TTC549 (cell line): ENCODE measurements around the gene SLC23A2.
"Not testable (repeated sequence)": the region's sequence is repeated elsewhere in the genome, so short reads cannot be mapped to it uniquely, and the experiment has no call there.

ENCODE experiments used
- FAIRE-seq: peaks from 2 replicates; lab custom pipeline; 2012; peaks lifted over from hg19 to GRCh38; lab: Jason Lieb, UNC

The SLC23A2 gene

GRCh38 chr20:4875578-4876067 lies 125.7 kb downstream of the SLC23A2 start:
- no peak for FAIRE-seq

DNA sequence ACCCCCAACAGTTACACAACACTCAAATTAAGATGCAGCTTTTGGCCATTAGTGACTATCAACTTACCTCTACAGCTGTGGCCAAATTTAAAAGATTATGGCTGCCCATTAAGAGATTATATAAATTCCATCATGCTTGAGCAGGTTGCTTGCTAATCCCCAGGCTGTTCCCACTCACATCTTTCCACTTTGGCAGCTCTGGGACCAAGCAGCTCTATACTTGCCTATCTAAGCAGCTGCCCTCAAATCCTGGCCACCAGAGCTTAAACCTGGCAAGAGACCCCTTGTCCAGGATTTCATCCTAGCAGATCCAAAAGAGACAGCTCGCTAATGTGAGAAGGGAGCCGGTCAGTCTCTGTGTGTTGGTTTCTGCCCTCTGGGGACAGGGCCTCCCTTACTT lies 127.9 kb downstream of the SLC23A2 start:
- no peak for FAIRE-seq

- no peak for FAIRE-seq
Observed at GRCh38 chr20:4871486-4871885, 129.8 kb downstream of the SLC23A2 start.

GRCh38 chr20:4870906-4871305 lies 130.4 kb downstream of the SLC23A2 start:
- no peak for FAIRE-seq

DNA sequence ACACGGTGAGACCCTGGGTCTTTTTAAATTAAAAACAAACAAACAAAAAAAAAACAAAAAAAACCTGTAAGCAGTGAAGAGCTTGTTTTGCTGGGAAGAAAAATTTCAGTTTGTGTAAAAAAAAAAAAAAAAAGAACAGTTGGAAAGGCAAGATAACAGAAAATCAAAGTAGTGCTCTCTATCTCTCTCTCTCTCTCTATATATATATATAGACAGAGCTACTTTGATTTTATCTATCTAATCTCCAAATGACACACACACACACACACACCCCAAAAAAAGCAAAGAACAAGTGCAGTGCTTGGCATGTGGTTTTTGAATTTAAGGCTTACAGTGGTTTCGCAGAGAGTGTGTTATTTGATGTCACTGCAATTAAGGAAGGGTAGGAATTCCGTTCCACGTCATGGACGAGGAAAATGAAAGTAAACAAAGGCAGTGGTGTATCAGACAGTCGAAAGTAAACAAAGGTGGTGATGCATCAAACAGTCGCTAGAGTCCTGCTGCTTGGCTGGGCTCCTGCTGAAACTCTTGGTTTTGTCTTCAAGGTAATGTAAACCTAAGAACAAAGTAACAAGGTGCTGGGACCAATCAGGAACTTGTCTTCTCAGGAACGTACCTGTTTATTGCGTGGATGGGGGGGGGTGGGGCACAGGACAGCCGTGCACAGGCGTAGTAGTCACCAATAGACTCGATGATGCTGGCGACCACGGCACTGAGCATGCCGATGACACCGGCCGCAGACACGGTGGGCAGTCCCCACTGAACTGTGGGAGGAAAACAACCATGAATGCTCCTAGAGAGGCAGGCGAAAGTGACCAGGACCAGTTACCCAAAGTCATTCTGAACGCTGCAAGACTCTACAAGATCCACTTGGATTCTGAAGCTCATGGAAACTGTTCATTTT lies 131.8 kb downstream of the SLC23A2 start:
- no peak for FAIRE-seq

DNA sequence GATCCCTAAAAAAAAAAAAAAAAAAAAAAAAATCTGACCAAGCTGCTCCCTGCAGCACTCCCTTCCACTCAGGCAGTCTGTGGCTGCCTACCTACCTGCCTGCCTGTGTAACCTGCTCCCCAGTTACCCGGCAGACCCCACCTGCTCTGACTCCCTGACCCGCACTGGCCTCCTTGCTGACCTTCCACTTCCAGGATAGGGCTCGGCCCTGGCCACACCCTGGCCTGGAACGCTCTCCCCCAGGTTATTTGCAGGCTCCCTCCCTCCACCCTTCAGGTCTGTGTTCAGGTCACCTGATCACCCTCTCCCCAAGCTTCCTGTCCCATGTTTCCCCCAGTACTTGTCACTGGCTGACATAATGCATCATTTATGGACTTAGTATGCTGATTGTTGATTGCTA lies 134.3 kb downstream of the SLC23A2 start:
- FAIRE-seq: no peak

DNA sequence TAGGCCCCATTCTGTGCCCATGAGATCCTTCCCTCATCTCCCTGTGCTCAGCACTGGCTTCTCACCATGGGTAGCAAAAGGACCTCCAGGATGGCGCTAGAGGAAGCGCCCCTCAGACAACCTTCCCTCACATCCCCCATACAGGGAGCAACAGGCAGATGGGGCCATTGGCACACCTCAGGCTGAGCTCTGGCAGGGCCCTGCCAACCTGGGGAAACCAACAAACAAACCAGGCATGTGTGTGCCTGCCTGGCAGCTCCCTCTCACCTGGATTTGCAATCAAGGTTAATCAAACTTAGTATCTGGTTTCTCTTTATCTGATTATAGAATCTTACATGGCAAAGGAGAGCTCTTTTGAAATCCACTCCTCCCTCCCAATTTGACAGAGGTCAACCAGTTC lies 134.9 kb downstream of the SLC23A2 start:
- FAIRE-seq: no peak

DNA sequence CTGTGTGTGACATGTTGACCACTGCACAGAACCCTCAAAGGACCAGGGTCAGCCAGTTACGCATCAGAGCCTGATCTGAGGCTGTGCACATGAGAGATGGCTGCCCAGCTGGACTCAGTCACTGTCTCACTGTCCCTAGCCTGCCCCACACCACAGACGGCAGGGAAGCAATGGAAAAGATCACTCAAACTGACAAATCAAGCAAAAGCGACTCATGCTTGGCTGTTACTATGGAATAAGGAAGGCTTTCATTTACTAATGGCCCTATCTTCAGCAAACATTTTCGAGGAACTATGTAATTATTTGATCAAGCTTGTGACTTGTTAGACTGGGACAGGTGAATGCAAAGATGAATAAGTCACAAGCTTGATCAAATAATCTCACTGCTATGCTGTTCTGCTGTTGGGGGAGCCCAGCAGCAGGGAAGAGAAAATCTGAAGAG lies 137.0 kb downstream of the SLC23A2 start:
- no peak for FAIRE-seq

DNA sequence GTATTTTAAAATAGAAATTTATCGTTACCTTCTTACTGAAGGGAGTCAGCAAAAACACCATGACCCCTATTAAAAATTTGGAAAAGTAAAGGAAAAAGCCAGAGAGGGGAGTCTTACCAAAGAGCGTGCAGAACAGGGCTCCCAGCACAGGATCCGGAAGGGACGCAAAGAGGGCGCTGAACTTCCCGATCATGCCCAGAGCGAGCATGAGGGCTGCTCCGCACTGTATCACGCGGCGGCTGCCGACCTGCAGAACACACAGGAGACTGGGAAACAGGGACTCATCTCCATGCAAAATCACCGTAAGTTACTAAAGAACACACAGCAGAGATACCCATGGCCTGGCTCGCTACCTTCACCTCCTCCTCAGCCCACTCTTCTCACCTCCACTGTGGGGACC lies 138.6 kb downstream of the SLC23A2 start:
- no peak for FAIRE-seq

DNA sequence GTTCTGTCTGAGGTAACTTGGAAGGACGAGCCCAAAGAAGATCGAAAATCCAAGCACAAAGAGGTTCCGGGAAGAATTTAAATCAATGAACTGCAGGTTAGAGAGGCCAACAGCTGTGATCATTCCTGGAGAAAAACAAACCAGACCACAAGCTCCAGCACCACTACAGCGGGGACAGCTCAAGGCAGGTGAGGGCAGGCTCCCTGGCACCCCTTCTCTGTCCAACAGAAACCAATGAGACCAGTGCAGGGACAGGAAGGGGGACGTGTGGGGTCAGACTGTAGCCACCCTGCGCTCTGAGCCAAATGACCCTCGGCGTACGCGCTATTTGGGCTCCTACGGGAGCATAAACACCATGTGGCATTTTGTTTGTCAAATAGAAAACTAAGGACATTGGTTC lies 139.3 kb downstream of the SLC23A2 start:
- no peak for FAIRE-seq

GRCh38 chr20:4858000-4858399 lies 143.3 kb downstream of the SLC23A2 start:
- FAIRE-seq: no peak

GRCh38 chr20:4856022-4856755 lies 145.1 kb downstream of the SLC23A2 start:
- no peak for FAIRE-seq

DNA sequence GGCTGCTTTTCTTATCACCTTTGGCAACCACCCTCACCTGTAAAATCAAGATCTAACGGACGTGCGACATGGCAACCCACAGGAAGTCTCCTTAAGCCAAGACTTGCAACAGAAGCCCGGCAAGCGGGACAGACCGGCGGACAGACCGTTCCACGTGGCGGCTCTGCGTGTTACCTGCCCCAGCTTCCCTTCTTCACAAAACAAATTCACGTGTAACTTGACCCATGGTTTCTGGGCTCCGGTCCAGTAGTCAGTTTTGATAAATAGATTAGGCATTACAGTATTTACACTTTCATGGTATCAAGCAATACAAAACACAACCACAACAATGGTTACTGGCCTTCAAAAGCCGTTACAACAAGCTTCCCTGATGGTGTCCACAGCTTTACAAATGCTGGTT lies 145.8 kb downstream of the SLC23A2 start:
- no peak for FAIRE-seq

- FAIRE-seq: no peak
Observed at GRCh38 chr20:4855097-4855496, 146.2 kb downstream of the SLC23A2 start.

DNA sequence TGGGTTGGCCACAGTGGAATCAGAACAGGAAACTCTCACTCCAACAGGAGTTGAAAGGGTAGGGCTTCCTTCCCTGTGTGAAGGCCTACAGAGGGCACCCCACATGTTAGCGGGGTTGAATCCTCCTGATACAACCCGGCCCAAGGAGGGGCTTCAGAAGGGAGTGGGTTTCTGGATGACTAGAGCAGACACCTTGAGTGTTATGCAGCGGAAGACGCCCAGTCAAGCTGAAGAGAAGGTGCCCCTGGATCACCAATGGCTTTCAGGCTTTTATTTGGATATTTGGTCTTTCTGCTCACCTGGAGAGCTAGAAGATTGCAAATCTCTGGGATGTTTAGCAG lies 146.8 kb downstream of the SLC23A2 start:
- no peak for FAIRE-seq

- FAIRE-seq: no peak
Observed at GRCh38 chr20:4853757-4854560, 147.4 kb downstream of the SLC23A2 start.

DNA sequence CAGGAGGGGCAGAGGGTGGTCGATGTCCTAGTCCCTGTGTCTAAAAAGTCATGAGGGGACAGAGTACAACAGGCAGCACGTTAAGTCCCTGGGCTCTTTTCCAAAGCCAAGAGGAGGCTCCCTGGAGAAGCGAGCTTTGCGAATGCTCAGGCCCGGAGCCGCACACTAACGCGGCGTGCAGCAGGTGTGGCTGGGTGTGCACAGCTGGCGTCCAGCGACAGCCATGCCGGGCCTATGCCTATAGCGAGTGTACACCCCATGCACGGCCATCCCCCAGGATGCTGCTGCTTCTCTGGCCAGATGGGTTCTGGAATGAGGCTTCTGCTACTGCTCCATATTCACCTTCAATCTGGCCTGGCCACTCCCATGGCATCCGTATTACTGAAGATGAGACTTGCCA lies 148.3 kb downstream of the SLC23A2 start:
- no peak for FAIRE-seq

- FAIRE-seq: no peak
Observed at GRCh38 chr20:4850960-4851359, 150.3 kb downstream of the SLC23A2 start.

- FAIRE-seq: not testable (repeated sequence)
Observed at GRCh38 chr20:4848829-4849228, 152.5 kb downstream of the SLC23A2 start.

- no peak for FAIRE-seq
Observed at GRCh38 chr20:4848041-4848440, 153.3 kb downstream of the SLC23A2 start.

- no peak for FAIRE-seq
Observed at GRCh38 chr20:4846821-4847220, 154.5 kb downstream of the SLC23A2 start.

- no peak for FAIRE-seq
Observed at GRCh38 chr20:4844751-4845465, 156.4 kb downstream of the SLC23A2 start.
